Measurements from ENCODE around the gene ST6GAL1.
A peak's percentile ranks its signal among the peaks of the same experiment; 100 is the strongest.

Gene ST6GAL1

GRCh38 chr3:186945255-186945823 lies 15.0 kb downstream of the ST6GAL1 start:
- no peaks in the 10 kb centered on the region for H3K27me3 ChIP-seq (replicated peaks)
- no peaks in the 10 kb centered on the region for H3K36me3 ChIP-seq (replicated peaks)
- no peak overlapping the region for H3K4me3 ChIP-seq (ENCODE audit: low read depth, low read length)
- no peak for DNase-seq
- no peak overlapping the region for H3K27ac ChIP-seq
- in situ Hi-C loops (cut with HindIII; ENCODE audit: low pct_ligation_motif_present, low sequenced_read_pairs), result no loop called here
- no peak for TF ChIP-seq CTCF (IDR thresholded peaks at IDR 0.05; ENCODE audit: low read depth, low read length, missing control alignments)

- H3K27ac ChIP-seq, result no peak overlapping the region
- no peaks in the 10 kb centered on the region for H3K27me3 ChIP-seq (replicated peaks)
- H3K4me3 ChIP-seq (ENCODE audit: low read depth, low read length), result no peak overlapping the region
- no peak for TF ChIP-seq CTCF (IDR thresholded peaks at IDR 0.05; ENCODE audit: low read depth, low read length, missing control alignments)
- in situ Hi-C loops (cut with HindIII; ENCODE audit: low pct_ligation_motif_present, low sequenced_read_pairs), result no loop called here
- no peak for DNase-seq
- H3K36me3 ChIP-seq (replicated peaks), result no peaks in the 10 kb centered on the region
These were observed 16.5 kb downstream of the ST6GAL1 start for GRCh38 chr3:186946756-186947375.

- Histone ChIP-seq H3K36me3 (replicated peaks) (no peaks in the 10 kb centered on the region), H3K27ac (no peak overlapping the region), H3K27me3 (replicated peaks) (no peaks in the 10 kb centered on the region), H3K4me3 (ENCODE audit: low read depth, low read length) (no peak overlapping the region)
- TF ChIP-seq CTCF (IDR thresholded peaks at IDR 0.05; ENCODE audit: low read depth, low read length, missing control alignments), result no peak
- in situ Hi-C loops (cut with HindIII; ENCODE audit: low pct_ligation_motif_present, low sequenced_read_pairs), result no loop called here
- peak; percentile 29 for DNase-seq
These were observed 19.1 kb downstream of the ST6GAL1 start for GRCh38 chr3:186949281-186949982.

- H3K27ac ChIP-seq, result no peak overlapping the region
- in situ Hi-C loops (cut with HindIII; ENCODE audit: low pct_ligation_motif_present, low sequenced_read_pairs), result no loop called here
- H3K27me3 ChIP-seq (replicated peaks), result no peaks in the 10 kb centered on the region
- no peak for TF ChIP-seq CTCF (IDR thresholded peaks at IDR 0.05; ENCODE audit: low read depth, low read length, missing control alignments)
- H3K36me3 ChIP-seq (replicated peaks), result no peaks in the 10 kb centered on the region
- no peak for DNase-seq
- no peak overlapping the region for H3K4me3 ChIP-seq (ENCODE audit: low read depth, low read length)
These were observed 20.2 kb downstream of the ST6GAL1 start for GRCh38 chr3:186950402-186951093.

GRCh38 chr3:186951640-186952552 lies 21.6 kb downstream of the ST6GAL1 start:
- H3K27ac ChIP-seq, result no peak overlapping the region
- no peak for DNase-seq
- in situ Hi-C loops (cut with HindIII; ENCODE audit: low pct_ligation_motif_present, low sequenced_read_pairs), result no loop called here
- no peak overlapping the region for H3K4me3 ChIP-seq (ENCODE audit: low read depth, low read length)
- no peaks in the 10 kb centered on the region for H3K36me3 ChIP-seq (replicated peaks)
- TF ChIP-seq CTCF (IDR thresholded peaks at IDR 0.05; ENCODE audit: low read depth, low read length, missing control alignments), result no peak
- no peaks in the 10 kb centered on the region for H3K27me3 ChIP-seq (replicated peaks)
